K562 (cell line): ENCODE results near the gene KCNK7. TPM values are rescaled to one million over a fixed set of nuclear protein-coding genes. Genes with fewer than 3 reads are reported as not detected.

Experiments
- ATAC-seq: fragments of 200-7000 bp; cut with Tn5 transposase; 3 replicates; pipeline ENCODE4 v1.9.1; 2020; ENCODE audit warnings: moderate library complexity
- BruUV-seq: library from RNA; stranded (reverse); fragments of 400-500 nt; replicated peaks from 2 replicates; lab custom pipeline; 2021; lab: Mats Ljungman, UMichigan
- CTCF ChIA-PET: fragments of 300-600 bp; formaldehyde crosslinking; extraction: SDS; loops from one replicate; lab custom pipeline; 2021; ENCODE audit warnings: low intra/inter-chr PET ratio; lab: Yijun Ruan, JAX
- POLR2A ChIA-PET: fragments of 300-600, 350-650 bp; sonication (Branson Sonifier 250); formaldehyde crosslinking; extraction: SDS; loops from one replicate; lab custom pipeline; 2021; ENCODE audit warnings: antibody characterized with exemption, inconsistent platforms; lab: Yijun Ruan, JAX
- DNase-seq, 4 experiments: peaks; one replicate each; pipeline versions ENCODE4 v3.0.0 to v3.0.0-alpha.2; 2011 to 2018; ENCODE audit warnings: low spot score in 3 of 4, mixed read lengths in 3 of 4; ENCODE audit errors: extremely low read depth in 1 of 4
- FAIRE-seq: peaks from 2 replicates; lab custom pipeline; 2011; peaks lifted over from hg19 to GRCh38; lab: Jason Lieb, UNC
- H2AFZ ChIP-seq: 2 replicates; pipeline ENCODE4 v1.6.0; 2011; ENCODE audit warnings: low read depth, low read length, control low read depth, inconsistent platforms
- H3K27ac ChIP-seq: fragments of 200-600 bp; 3 replicates; pipeline ENCODE4 v1.8.0; 2011; ENCODE audit warnings: low read depth, mild to moderate bottlenecking, control low read depth, inconsistent platforms, low read length, moderate library complexity, mixed read lengths; ENCODE audit errors: extremely low read depth
- H3K27me3 ChIP-seq, 2 experiments: fragments of 300-600 bp in 1 of 2; 2 replicates in 1 of 2; 3 replicates in 1 of 2; pipeline versions ENCODE4 v1.6.0 to v1.8.0; 2011; ENCODE audit warnings: inconsistent platforms in 2 of 2, low read length in 2 of 2, mild to moderate bottlenecking in 1 of 2, mixed read lengths in 1 of 2, moderate library complexity in 1 of 2; ENCODE audit not compliant: control insufficient read depth in 2 of 2, insufficient read depth in 2 of 2
- H3K36me3 ChIP-seq: fragments of 300-600 bp; 3 replicates; pipeline ENCODE4 v1.8.0; 2011; ENCODE audit warnings: mild to moderate bottlenecking, low read length, inconsistent platforms; ENCODE audit not compliant: control insufficient read depth, insufficient read depth
- H3K4me1 ChIP-seq, 2 experiments: fragments of 200-600 bp in 1 of 2; replicated peaks in 1 of 2; 2 replicates in 1 of 2; 3 replicates in 1 of 2; pipeline versions ENCODE4 v1.5.1 to v1.8.0; 2011; ENCODE audit warnings: inconsistent platforms in 2 of 2, low read length in 2 of 2, mild to moderate bottlenecking in 1 of 2, mixed read lengths in 1 of 2, moderate library complexity in 1 of 2; ENCODE audit not compliant: control insufficient read depth in 2 of 2, insufficient read depth in 2 of 2
- H3K4me2 ChIP-seq: 2 replicates; pipeline ENCODE4 v1.6.1; 2011; ENCODE audit warnings: low read length, control low read depth, inconsistent platforms, mixed read lengths; ENCODE audit not compliant: insufficient read depth
- H3K4me3 ChIP-seq: fragments of 200-600 bp; sonication (generic), shearing (Covaris generic); 2 replicates; pipeline ENCODE4 v1.5.1; 2016; ENCODE audit warnings: control low read depth, inconsistent platforms
- H3K79me2 ChIP-seq: fragments of 200-600 bp; 3 replicates; pipeline ENCODE4 v1.8.0; 2011; ENCODE audit warnings: low read length, inconsistent platforms; ENCODE audit not compliant: control insufficient read depth, insufficient read depth
- H3K9ac ChIP-seq, 2 experiments: 2 replicates each; pipeline versions ENCODE4 v1.6.0 to v1.6.1; 2011; ENCODE audit warnings: low read depth in 2 of 2, low read length in 2 of 2, control low read depth in 1 of 2, inconsistent platforms in 1 of 2, mild to moderate bottlenecking in 1 of 2, mixed read lengths in 1 of 2; ENCODE audit not compliant: insufficient read depth in 1 of 2
- H3K9me1 ChIP-seq: one replicate; pipeline ENCODE4 v1.6.0; 2011; ENCODE audit warnings: inconsistent platforms, mild to moderate bottlenecking, low read length, moderate library complexity; ENCODE audit not compliant: control insufficient read depth, insufficient read depth
- H3K9me3 ChIP-seq: replicated peaks from 2 replicates; pipeline ENCODE4 v1.5.1; 2011; ENCODE audit warnings: low read depth, low read length, inconsistent platforms; ENCODE audit not compliant: control insufficient read depth, insufficient read depth
- H4K20me1 ChIP-seq: replicated peaks from 2 replicates; pipeline ENCODE4 v1.6.1; 2011; ENCODE audit warnings: low read length, inconsistent platforms, mixed read lengths; ENCODE audit not compliant: control insufficient read depth, insufficient read depth
- CEBPB ChIP-seq: fragments of 450-650 bp; IDR thresholded peaks from 2 replicates; pipeline ENCODE4 v1.6.1; 2016; ENCODE audit warnings: missing genetic modification characterization, missing compliant biosample characterization
- CREBBP ChIP-seq: IDR thresholded peaks from one replicate; pipeline ENCODE4 v1.6.1; 2012; ENCODE audit warnings: low read depth, mild to moderate bottlenecking, control low read depth, inconsistent platforms, low read length
- ELF1 ChIP-seq: fragments of 200-800 bp; sonication (Bioruptor generic); IDR thresholded peaks from 2 replicates; pipeline ENCODE4 v1.6.1; 2016; ENCODE audit warnings: missing genetic modification characterization, missing compliant biosample characterization
- ESRRB ChIP-seq: fragments of 250-450 bp; sonication (Bioruptor Pico); IDR thresholded peaks from 2 replicates; pipeline ENCODE4 v1.5.0; 2020; ENCODE audit warnings: mild to moderate bottlenecking, moderate library complexity, borderline replicate concordance
- NBN ChIP-seq: fragments of 450-650 bp; IDR thresholded peaks from 2 replicates; pipeline ENCODE4 v1.6.1; 2016; ENCODE audit warnings: low read depth, mild to moderate bottlenecking
- ZNF507 ChIP-seq: conservative IDR thresholded peaks from 2 replicates; pipeline ENCODE4 v1.6.1; 2017; ENCODE audit warnings: missing genetic modification characterization, missing compliant biosample characterization
- WGBS: fragments of 100-300 bp; shearing (Covaris generic); methylation state at CpG from one replicate; pipeline ENCODE4 v1.1.6; 2016; ENCODE audit warnings: low coverage, mixed read lengths; ENCODE audit not compliant: insufficient coverage; ENCODE audit errors: missing lambda C conversion rate; 5-methylcytosine and 5-hydroxymethylcytosine counted together
- in situ Hi-C: fragments of 300-500 bp; cut with MboI; formaldehyde crosslinking; loops from 4 replicates; pipeline ENCODE4 v1.15.0; 2018; ENCODE audit warnings: inconsistent platforms, mixed read lengths
- intact Hi-C: fragments of 100-400 bp; cut with micrococcal nuclease; formaldehyde crosslinking; loops from 2 replicates; pipeline ENCODE4 v1.14.2; 2022
- polyA plus RNA-seq, 8 experiments: library from polyadenylated mRNA; depleted of rRNA in 4 of 8; stranded (reverse) in 5 of 8; unstranded in 3 of 8; fragments of >200 nt; fragmentation: Nextera tagmentation in 2 of 8; fragmentation: Illumina TruSeq in 1 of 8; extraction: Ambion mirVana in 2 of 8; extraction: Trizol in 1 of 8; gene quantifications; 2 replicates each; pipeline versions ENCODE4 v1.2.1 to v1.2.3, GENCODE V29; 2011 to 2014; ENCODE audit warnings: inconsistent platforms in 1 of 8, missing spikeins in 1 of 8
- total RNA-seq, 7 experiments: library from RNA; depleted of rRNA in 6 of 7; stranded (reverse); fragments of >200 nt in 6 of 7; fragmentation: Illumina TruSeq in 2 of 7; extraction: Trizol in 2 of 7; gene quantifications; 2 replicates each; pipeline versions ENCODE4 v1.2.1 to v1.2.3, GENCODE V29; 2011 to 2021; ENCODE audit warnings: low replicate concordance in 1 of 7

The KCNK7 gene
- total and polyA plus RNA-seq, 9 of the 15 experiments (the other 6 are each of a cell fraction or from before 2014, with no cell fraction given) = 0.07 to 0.40 TPM; not detected in 7

DNA sequence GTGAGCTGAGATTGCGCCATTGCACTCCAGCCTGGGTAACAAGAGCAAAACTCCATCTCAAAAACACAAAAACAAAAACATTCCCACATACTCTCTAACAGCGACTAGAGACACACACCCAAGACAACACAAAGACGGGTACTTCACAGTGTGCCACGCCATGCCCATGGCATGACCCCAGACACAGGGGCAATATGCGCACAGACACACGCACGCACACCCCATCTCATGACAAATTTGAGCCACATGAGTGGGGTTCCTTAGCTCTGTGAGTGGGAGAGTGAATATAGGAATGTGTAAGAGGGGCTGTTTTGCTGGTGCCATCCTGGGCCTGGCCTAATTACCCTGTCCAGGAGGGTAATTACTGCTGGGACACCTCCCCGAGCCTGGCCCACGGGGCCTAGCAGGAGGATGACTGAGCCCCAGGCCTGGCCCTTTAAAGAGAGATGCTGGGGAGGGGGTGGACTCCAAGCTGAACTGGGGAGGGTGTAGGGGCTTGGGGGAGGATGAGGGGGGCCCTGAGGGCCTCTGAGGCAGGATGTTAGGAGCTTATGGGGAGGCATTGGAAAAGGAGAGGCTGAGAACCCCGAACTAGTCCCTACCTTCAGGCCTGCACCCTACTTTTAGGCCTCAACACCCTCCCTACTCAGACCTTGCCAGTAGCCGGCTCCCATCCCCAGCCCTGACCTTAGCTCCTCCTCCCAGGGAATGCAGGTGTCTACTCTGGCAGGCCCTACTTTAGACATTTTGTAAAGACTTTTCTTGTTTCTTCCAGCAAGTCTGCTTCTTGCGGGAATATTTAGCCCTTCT, 38.9 kb downstream of the KCNK7 start:
- intact Hi-C loops = no loop called here
- ATAC-seq (no peak), FAIRE-seq (peak; percentile 54), DNase-seq (no peak)
- peak overlapping the region; percentile 56 for H2AFZ ChIP-seq
- peak overlapping the region; percentile 41; the same call in 1 of the 2 replicates for H3K4me3 ChIP-seq
- H3K4me1 ChIP-seq = peaks cover 69 to 90% of the 10 kb centered on the region in 2 experiments
- POLR2A ChIA-PET = interaction anchor here (0.6 to 1.7 kb wide), 6 partner anchors 26 to 295 kb away, joined by 3 to 9 read pairs (median 4); partner anchors contain the start of genes MALAT1 and POLA2
- H3K27me3 ChIP-seq = no peaks in the 10 kb centered on the region
- no peak overlapping the region; the same call in 1 of the 2 replicates for H3K4me2 ChIP-seq
- no peak overlapping the region; a peak in 2 of 4 replicates for H3K9ac ChIP-seq
- H3K27ac ChIP-seq = peak overlapping the region; percentile 40; the same call in 2 of the 3 replicates
- TF ChIP-seq ESRRB (CRISPR knock-in tag) (no peak), ZNF507 (tag) (no peak), CREBBP (no peak), NBN (no peak), CEBPB (tag) (peak; percentile 71), ELF1 (tag) (no peak)
- 73% methylated on average over 12 of the region's 12 CpGs for WGBS
- no peaks in the 10 kb centered on the region for H3K36me3 ChIP-seq
- BruUV-seq = no TSS peak
- no peaks in the 10 kb centered on the region for H3K9me1 ChIP-seq
- CTCF ChIA-PET = no interaction called here
- in situ Hi-C loops = no loop called here
- no peaks in the 10 kb centered on the region for H3K9me3 ChIP-seq
- 0 out of 2 replicates have a peak, but pooled peaks cover 3% of the 10 kb centered on the region for H4K20me1 ChIP-seq
- no peaks in the 10 kb centered on the region for H3K79me2 ChIP-seq
